Breast epithelium (tissue), 3 donors: ENCODE data around the gene LYZL2.

Experiments used
- POLR2A ChIP-seq: fragments of 450-650 bp; IDR thresholded peaks from one replicate; pipeline ENCODE4 v1.6.1; 2016; ENCODE audit warnings: antibody characterized with exemption, mild to moderate bottlenecking, moderate library complexity
- POLR2AphosphoS5 ChIP-seq, 3 donors: sonication (generic); formaldehyde crosslinking; IDR thresholded peaks; one replicate each; pipeline ENCODE4 v1.6.1; 2017; ENCODE audit warnings: antibody characterized with exemption in 3 of 3
- TF ChIP-seq, protein P1 (sequence below), 3 donors: fragments of 450-650 bp; IDR thresholded peaks; one replicate each; pipeline ENCODE4 v1.5.1; 2016 to 2017; ENCODE audit warnings: antibody characterized with exemption in 3 of 3, mild to moderate bottlenecking in 3 of 3, moderate library complexity in 3 of 3

- TF ChIP-seq, protein P1, sequence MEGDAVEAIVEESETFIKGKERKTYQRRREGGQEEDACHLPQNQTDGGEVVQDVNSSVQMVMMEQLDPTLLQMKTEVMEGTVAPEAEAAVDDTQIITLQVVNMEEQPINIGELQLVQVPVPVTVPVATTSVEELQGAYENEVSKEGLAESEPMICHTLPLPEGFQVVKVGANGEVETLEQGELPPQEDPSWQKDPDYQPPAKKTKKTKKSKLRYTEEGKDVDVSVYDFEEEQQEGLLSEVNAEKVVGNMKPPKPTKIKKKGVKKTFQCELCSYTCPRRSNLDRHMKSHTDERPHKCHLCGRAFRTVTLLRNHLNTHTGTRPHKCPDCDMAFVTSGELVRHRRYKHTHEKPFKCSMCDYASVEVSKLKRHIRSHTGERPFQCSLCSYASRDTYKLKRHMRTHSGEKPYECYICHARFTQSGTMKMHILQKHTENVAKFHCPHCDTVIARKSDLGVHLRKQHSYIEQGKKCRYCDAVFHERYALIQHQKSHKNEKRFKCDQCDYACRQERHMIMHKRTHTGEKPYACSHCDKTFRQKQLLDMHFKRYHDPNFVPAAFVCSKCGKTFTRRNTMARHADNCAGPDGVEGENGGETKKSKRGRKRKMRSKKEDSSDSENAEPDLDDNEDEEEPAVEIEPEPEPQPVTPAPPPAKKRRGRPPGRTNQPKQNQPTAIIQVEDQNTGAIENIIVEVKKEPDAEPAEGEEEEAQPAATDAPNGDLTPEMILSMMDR (IDR thresholded peaks at IDR 0.05) = no peak
- TF ChIP-seq POLR2A = no peak
- TF ChIP-seq POLR2AphosphoS5 (IDR thresholded peaks at IDR 0.05) = no peak
Observed at GRCh38 chr10:30619966-30620365, 9.6 kb downstream of the LYZL2 start.
